H1 (cell line): ENCODE measurements around the gene EPB41L4A. TPM values are rescaled to one million over a fixed set of nuclear protein-coding genes. Genes with fewer than 3 reads are reported as not detected.

Experiments
- CTCF ChIA-PET: fragments of 300-600 bp; sonication (Branson Sonifier 250); formaldehyde crosslinking; loops from one replicate; lab custom pipeline; 2021; ENCODE audit not compliant: partially characterized antibody; lab: Charles Lee
- POLR2A ChIA-PET: fragments of 300-600 bp; sonication (Branson Sonifier 250); formaldehyde crosslinking; loops from one replicate; lab custom pipeline; 2021; ENCODE audit warnings: inconsistent platforms; ENCODE audit not compliant: partially characterized antibody; lab: Charles Lee
- DNase-seq, 2 experiments: peaks; one replicate each; pipeline versions ENCODE4 v3.0.0 to v3.0.0-alpha.2; 2010 to 2022; ENCODE audit warnings: low spot score in 2 of 2, low read depth in 1 of 2, mixed read lengths in 1 of 2
- FAIRE-seq: peaks from 2 replicates; lab custom pipeline; 2011; peaks lifted over from hg19 to GRCh38; lab: Jason Lieb, UNC
- H2AFZ ChIP-seq: 2 replicates; pipeline ENCODE4 v1.8.1; 2012; ENCODE audit warnings: low read length, inconsistent platforms
- H2AK5ac ChIP-seq: 2 replicates; pipeline ENCODE4 v1.6.1; 2013; ENCODE audit warnings: low read depth, low read length
- H2BK120ac ChIP-seq: replicated peaks from 2 replicates; pipeline ENCODE3; 2013; ENCODE audit warnings: low read depth, low read length, inconsistent platforms
- H2BK12ac ChIP-seq: 2 replicates; pipeline ENCODE4 v1.6.1; 2013; ENCODE audit warnings: low read depth, low read length
- H2BK15ac ChIP-seq: 2 replicates; pipeline ENCODE4 v1.6.1; 2013; ENCODE audit warnings: low read length
- H2BK20ac ChIP-seq: 2 replicates; pipeline ENCODE4 v1.6.1; 2013; ENCODE audit warnings: low read length
- H2BK5ac ChIP-seq: 2 replicates; pipeline ENCODE4 v1.6.1; 2013; ENCODE audit warnings: low read depth, low read length
- H3K14ac ChIP-seq: 2 replicates; pipeline ENCODE4 v1.6.1; 2013; ENCODE audit warnings: inconsistent platforms; ENCODE audit not compliant: insufficient read length
- H3K18ac ChIP-seq: 2 replicates; pipeline ENCODE4 v1.6.1; 2013; ENCODE audit warnings: low read length; ENCODE audit errors: extremely low read depth
- H3K23ac ChIP-seq: 2 replicates; pipeline ENCODE4 v1.6.1; 2013; ENCODE audit warnings: inconsistent platforms; ENCODE audit not compliant: insufficient read length
- H3K23me2 ChIP-seq: 2 replicates; pipeline ENCODE4 v1.6.1; 2013; ENCODE audit warnings: low read depth, low read length
- H3K27ac ChIP-seq: 2 replicates; pipeline ENCODE4 v1.6.1; 2011; ENCODE audit warnings: low read depth, low read length, inconsistent platforms
- H3K27me3 ChIP-seq, 4 experiments: replicated peaks in 1 of 4; 1 replicate in 1 of 4; 2 replicates in 3 of 4; pipeline versions ENCODE4 v1.6.1 to v1.8.1; 2011 to 2013; ENCODE audit warnings: low read length in 3 of 4, mild to moderate bottlenecking in 3 of 4, inconsistent platforms in 2 of 4, mixed read lengths in 2 of 4, moderate library complexity in 1 of 4; ENCODE audit not compliant: control insufficient read depth in 3 of 4, insufficient read depth in 3 of 4; ENCODE audit errors: extremely low read depth in 1 of 4
- H3K36me3 ChIP-seq, 4 experiments: 2 replicates each; pipeline versions ENCODE4 v1.6.1 to v1.8.1; 2011 to 2013; ENCODE audit warnings: mild to moderate bottlenecking in 4 of 4, low read length in 3 of 4, moderate library complexity in 2 of 4, control low read depth in 1 of 4, inconsistent platforms in 1 of 4; ENCODE audit not compliant: insufficient read depth in 4 of 4, control insufficient read depth in 2 of 4
- H3K4ac ChIP-seq: replicated peaks from 2 replicates; pipeline ENCODE3; 2013; ENCODE audit warnings: low read length, low read depth, mixed read lengths, inconsistent platforms; ENCODE audit not compliant: insufficient read length
- H3K4me1 ChIP-seq, 4 experiments: replicated peaks in 1 of 4; 1 replicate in 1 of 4; 2 replicates in 3 of 4; pipeline versions ENCODE4 v1.6.1 to v1.8.1; 2011 to 2013; ENCODE audit warnings: low read length in 3 of 4, inconsistent platforms in 2 of 4, mixed read lengths in 1 of 4; ENCODE audit not compliant: insufficient read depth in 4 of 4, control insufficient read depth in 3 of 4
- H3K4me2 ChIP-seq, 2 experiments: 2 replicates each; pipeline versions ENCODE4 v1.6.1 to v1.8.1; 2011 to 2013; ENCODE audit warnings: low read depth in 2 of 2, low read length in 2 of 2, control low read depth in 1 of 2, inconsistent platforms in 1 of 2, mild to moderate bottlenecking in 1 of 2; ENCODE audit not compliant: insufficient read depth in 1 of 2
- H3K4me3 ChIP-seq, 4 experiments: fragments of 200-600, 300-600 bp in 1 of 4; sonication (generic), shearing (Covaris generic), sonication (Bioruptor Twin) in 1 of 4; 2 replicates each; pipeline versions ENCODE4 v1.5.1 to v1.8.1; 2011 to 2016; ENCODE audit warnings: low read length in 4 of 4, low read depth in 3 of 4, control low read depth in 2 of 4, inconsistent platforms in 2 of 4, mild to moderate bottlenecking in 2 of 4, mixed read lengths in 1 of 4, moderate library complexity in 1 of 4; ENCODE audit not compliant: insufficient read depth in 2 of 4; ENCODE audit errors: extremely low read depth in 1 of 4
- H3K56ac ChIP-seq: replicated peaks from 2 replicates; pipeline ENCODE3; 2013; ENCODE audit warnings: low read depth, mild to moderate bottlenecking, mixed read lengths, low read length, inconsistent platforms; ENCODE audit not compliant: insufficient read length
- H3K79me1 ChIP-seq: 2 replicates; pipeline ENCODE4 v1.6.1; 2013; ENCODE audit warnings: low read depth, low read length, control low read depth
- H3K79me2 ChIP-seq, 2 experiments: 2 replicates each; pipeline versions ENCODE4 v1.6.1 to v1.8.1; 2012 to 2013; ENCODE audit warnings: low read length in 2 of 2, mild to moderate bottlenecking in 2 of 2, inconsistent platforms in 1 of 2; ENCODE audit not compliant: insufficient read depth in 2 of 2, control insufficient read depth in 1 of 2
- H3K9ac ChIP-seq, 4 experiments: replicated peaks in 1 of 4; 1 replicate in 1 of 4; 2 replicates in 3 of 4; pipeline versions ENCODE4 v1.6.1 to v1.8.1; 2011 to 2013; ENCODE audit warnings: low read depth in 3 of 4, low read length in 3 of 4, control low read depth in 2 of 4, mild to moderate bottlenecking in 2 of 4, moderate library complexity in 2 of 4, inconsistent platforms in 1 of 4; ENCODE audit errors: extremely low read depth in 1 of 4
- H3K9me3 ChIP-seq, 2 experiments: 2 replicates each; pipeline versions ENCODE4 v1.6.1 to v1.8.1; 2012 to 2013; ENCODE audit warnings: mild to moderate bottlenecking in 2 of 2, moderate library complexity in 2 of 2, control low read depth in 1 of 2, inconsistent platforms in 1 of 2, low read depth in 1 of 2, low read length in 1 of 2, mixed read lengths in 1 of 2; ENCODE audit not compliant: insufficient read depth in 2 of 2
- H4K20me1 ChIP-seq, 2 experiments: replicated peaks in 1 of 2; 2 replicates each; pipeline versions ENCODE3 to v1.8.1; 2011 to 2013; ENCODE audit warnings: inconsistent platforms in 2 of 2, low read length in 2 of 2, mild to moderate bottlenecking in 1 of 2; ENCODE audit not compliant: insufficient read depth in 2 of 2, control insufficient read depth in 1 of 2
- H4K5ac ChIP-seq: 2 replicates; pipeline ENCODE4 v1.6.1; 2013; ENCODE audit warnings: low read length, low read depth, mixed read lengths, inconsistent platforms; ENCODE audit not compliant: insufficient read length
- H4K8ac ChIP-seq: 2 replicates; pipeline ENCODE4 v1.8.0; 2013; ENCODE audit warnings: mild to moderate bottlenecking, moderate library complexity, low read length, inconsistent platforms; ENCODE audit not compliant: insufficient read depth; ENCODE audit errors: extremely low read depth
- H4K91ac ChIP-seq: replicated peaks from 2 replicates; pipeline ENCODE3; 2013; ENCODE audit warnings: low read length, mixed read lengths, inconsistent platforms; ENCODE audit not compliant: insufficient read length
- CTBP2 ChIP-seq: IDR thresholded peaks from 2 replicates; pipeline ENCODE4 v1.7.0; 2011; ENCODE audit warnings: borderline replicate concordance, mild to moderate bottlenecking, moderate library complexity, mixed read lengths, low read length; ENCODE audit not compliant: insufficient read depth, insufficient read length
- EGR1 ChIP-seq: IDR thresholded peaks from 2 replicates; pipeline ENCODE4 v1.6.1; 2011; ENCODE audit warnings: low read depth, low read length, borderline replicate concordance
- GABPA ChIP-seq: IDR thresholded peaks from 2 replicates; pipeline ENCODE4 v1.6.1; 2011; ENCODE audit warnings: mild to moderate bottlenecking, low read length, moderate library complexity, borderline replicate concordance; ENCODE audit not compliant: insufficient read depth
- GTF2F1 ChIP-seq: IDR thresholded peaks from 2 replicates; pipeline ENCODE4 v1.6.1; 2012; ENCODE audit warnings: low read depth, low read length, improper control_type of control experiment, borderline replicate concordance
- KDM5A ChIP-seq: fragments of 200-600 bp; IDR thresholded peaks from 2 replicates; pipeline ENCODE4 v1.7.1; 2012; ENCODE audit warnings: mild to moderate bottlenecking, low read length, inconsistent platforms, mixed read lengths
- NANOG ChIP-seq: IDR thresholded peaks from 2 replicates; pipeline ENCODE4 v1.6.1; 2011; ENCODE audit warnings: low read length, low read depth, mild to moderate bottlenecking, inconsistent platforms; ENCODE audit not compliant: insufficient read depth, poor library complexity, severe bottlenecking
- NRF1 ChIP-seq: IDR thresholded peaks from 2 replicates; pipeline ENCODE4 v1.6.1; 2011; ENCODE audit warnings: mild to moderate bottlenecking, low read depth, low read length, improper control_type of control experiment
- SIX5 ChIP-seq: IDR thresholded peaks from 2 replicates; pipeline ENCODE4 v1.6.1; 2011; ENCODE audit warnings: mild to moderate bottlenecking, low read depth, low read length
- SUZ12 ChIP-seq: fragments of 200-600 bp; sonication (generic); IDR thresholded peaks from 2 replicates; pipeline ENCODE4 v1.6.1; 2012; ENCODE audit warnings: mild to moderate bottlenecking, inconsistent platforms, low read length, moderate library complexity, mixed read lengths
- TAF7 ChIP-seq: optimal IDR thresholded peaks from 2 replicates; pipeline ENCODE3; 2011; ENCODE audit warnings: low read depth, mild to moderate bottlenecking, inconsistent platforms, low read length, moderate library complexity, borderline replicate concordance
- TEAD4 ChIP-seq: IDR thresholded peaks from 2 replicates; pipeline ENCODE4 v1.6.1; 2012; ENCODE audit warnings: low read depth, low read length, inconsistent platforms, mixed read lengths
- WGBS, 2 experiments: shearing (Covaris generic) in 1 of 2; methylation state at CpG; one replicate each; pipeline versions ENCODE4 v1.1.6 to v1.1.7; 2013 to 2015; ENCODE audit warnings: low lambda C conversion rate in 2 of 2, mixed read lengths in 2 of 2, inconsistent platforms in 1 of 2, low coverage in 1 of 2, missing lambda C conversion rate in 1 of 2; ENCODE audit not compliant: insufficient replicate concordance in 2 of 2, insufficient coverage in 1 of 2, insufficient read length in 1 of 2; ENCODE audit errors: extremely low coverage in 1 of 2, missing lambda C conversion rate in 1 of 2; 5-methylcytosine and 5-hydroxymethylcytosine counted together
- polyA plus RNA-seq, 7 experiments: library from polyadenylated mRNA; depleted of rRNA in 3 of 7; stranded (reverse) in 5 of 7; unstranded in 2 of 7; fragments of >200 nt in 5 of 7; fragments of 200-250 nt in 2 of 7; gene quantifications; 1 replicate in 5 of 7; 2 replicates in 1 of 7; 4 replicates in 1 of 7; pipeline versions ENCODE4 v1.2.1 to v1.2.3, GENCODE V29; 2011 to 2013; ENCODE audit warnings: missing spikeins in 2 of 7, mixed read lengths in 2 of 7
- total RNA-seq: library from RNA; stranded (reverse); fragmentation: NEBNext Ultra II Directional; extraction: Animal tissue kit (Norgen Biotek cat#: 25700); gene quantifications from 2 replicates; pipeline ENCODE4 v1.2.1, GENCODE V29; 2021
- TF ChIP-seq, protein P1 (sequence below): IDR thresholded peaks from 2 replicates; pipeline ENCODE4 v1.6.1; 2012; ENCODE audit warnings: low read length, inconsistent platforms

EPB41L4A gene
- total and polyA plus RNA-seq, 2 of the 8 experiments (the other 6 are each of a cell fraction or from before 2014, with no cell fraction given) = 1.6 to 4.6 TPM

GRCh38 chr5:112339761-112340160, 79.3 kb downstream of the EPB41L4A start:
- H3K9ac ChIP-seq = no peak overlapping the region
- FAIRE-seq (no peak), DNase-seq (no peak)
- H3K23ac ChIP-seq = no peak overlapping the region
- no peak overlapping the region for H3K4me3 ChIP-seq
- no peak overlapping the region for H2BK120ac ChIP-seq
- no peak overlapping the region for H2AK5ac ChIP-seq
- 91% methylated on average over 8 of the region's 8 CpGs; no CpG with 5 or more reads in 1 of the 2 experiments for WGBS, 2 experiments
- no peak overlapping the region for H3K18ac ChIP-seq
- H4K20me1 ChIP-seq = no peaks in the 10 kb centered on the region
- peaks cover 0 to 7% (median 4%) of the 10 kb centered on the region in 4 experiments; a peak in 5 of 7 replicates for H3K4me1 ChIP-seq
- H3K56ac ChIP-seq = no peak overlapping the region
- POLR2A ChIA-PET = no interaction called here
- H3K14ac ChIP-seq = no peak overlapping the region
- H3K79me1 ChIP-seq = no peaks in the 10 kb centered on the region
- no peak overlapping the region for H3K27ac ChIP-seq
- CTCF ChIA-PET = interaction anchor here (0.6 kb wide), 1 partner anchor 94 kb away, joined by 3 read pairs; no protein-coding TSS in a partner anchor
- H3K27me3 ChIP-seq = no peaks in the 10 kb centered on the region
- no peak overlapping the region for H2BK20ac ChIP-seq
- H3K23me2 ChIP-seq = no peaks in the 10 kb centered on the region
- no peak overlapping the region for H4K5ac ChIP-seq
- H2BK5ac ChIP-seq = no peak overlapping the region
- H3K79me2 ChIP-seq = no peaks in the 10 kb centered on the region
- H3K4me2 ChIP-seq = no peak overlapping the region
- no peaks in the 10 kb centered on the region for H3K36me3 ChIP-seq
- no peak overlapping the region for H3K4ac ChIP-seq
- no peak overlapping the region for H4K91ac ChIP-seq
- H2BK12ac ChIP-seq = no peak overlapping the region
- no peaks in the 10 kb centered on the region for H3K9me3 ChIP-seq
- no peak overlapping the region for H4K8ac ChIP-seq
- H2AFZ ChIP-seq = no peak overlapping the region
- no peak overlapping the region for H2BK15ac ChIP-seq
- TF ChIP-seq GABPA (no peak), TEAD4 (no peak), KDM5A (no peak), GTF2F1 (no peak), TAF7 (no peak), SUZ12 (no peak), NRF1 (no peak), CTBP2 (no peak), NANOG (no peak), SIX5 (no peak), EGR1 (no peak)
- TF ChIP-seq, protein P1, sequence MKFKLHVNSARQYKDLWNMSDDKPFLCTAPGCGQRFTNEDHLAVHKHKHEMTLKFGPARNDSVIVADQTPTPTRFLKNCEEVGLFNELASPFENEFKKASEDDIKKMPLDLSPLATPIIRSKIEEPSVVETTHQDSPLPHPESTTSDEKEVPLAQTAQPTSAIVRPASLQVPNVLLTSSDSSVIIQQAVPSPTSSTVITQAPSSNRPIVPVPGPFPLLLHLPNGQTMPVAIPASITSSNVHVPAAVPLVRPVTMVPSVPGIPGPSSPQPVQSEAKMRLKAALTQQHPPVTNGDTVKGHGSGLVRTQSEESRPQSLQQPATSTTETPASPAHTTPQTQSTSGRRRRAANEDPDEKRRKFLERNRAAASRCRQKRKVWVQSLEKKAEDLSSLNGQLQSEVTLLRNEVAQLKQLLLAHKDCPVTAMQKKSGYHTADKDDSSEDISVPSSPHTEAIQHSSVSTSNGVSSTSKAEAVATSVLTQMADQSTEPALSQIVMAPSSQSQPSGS = no peak
